ENCODE results near the gene PEX10. TPM values are rescaled to one million over a fixed set of nuclear protein-coding genes. Genes with fewer than 3 reads are reported as not detected.

PEX10 gene
- total RNA-seq, 2 donors from 2014 or later = 35.6 TPM

GRCh38 chr1:2396476-2396875 lies 15.9 kb downstream of the PEX10 start:
- Histone ChIP-seq H3K9ac (ENCODE audit: extremely low read depth, low read length, poor library complexity, severe bottlenecking) (no peak overlapping the region), H3K27ac (ENCODE audit: low read depth, low read length) (no peak overlapping the region), H3K9me3 (ENCODE audit: control insufficient read depth, low read length) (no peaks in the 10 kb centered on the region), H3K27me3 (ENCODE audit: control insufficient read depth, insufficient read depth, low read length, poor library complexity, severe bottlenecking) (no peaks in the 10 kb centered on the region), H3K36me3 (ENCODE audit: control insufficient read depth, insufficient read depth, low read length) (peaks cover 71% of the 10 kb centered on the region), H3K4me1 (ENCODE audit: control insufficient read depth, insufficient read depth, low read length) (peaks cover 6% of the 10 kb centered on the region), H3K4me3 (ENCODE audit: low read length) (no peak overlapping the region)
- Mint-ChIP-seq H3K27me3 (ENCODE audit: insufficient read depth) (no peaks in the 10 kb centered on the region), H3K9me3 (no peaks in the 10 kb centered on the region), H3K4me1 (peaks cover 9% of the 10 kb centered on the region), H3K27ac (no peak overlapping the region), H3K36me3 (ENCODE audit: low read depth) (peaks cover 57% of the 10 kb centered on the region), H3K4me3 (no peak overlapping the region)
- DNase-seq = no peak
- 98 to 100% methylated on average over 2 to 5 of the region's 5 CpGs for WGBS, 2 experiments (ENCODE audit: insufficient coverage in 1 of 2, insufficient read length in 1 of 2)
- no peak for TF ChIP-seq CTCF (conservative IDR thresholded peaks at IDR 0.05)

- Mint-ChIP-seq H3K4me1 (peaks cover 9% of the 10 kb centered on the region), H3K36me3 (ENCODE audit: low read depth) (peaks cover 55% of the 10 kb centered on the region), H3K27ac (no peak overlapping the region), H3K4me3 (no peak overlapping the region), H3K27me3 (ENCODE audit: insufficient read depth) (no peaks in the 10 kb centered on the region), H3K9me3 (no peaks in the 10 kb centered on the region)
- WGBS, 2 experiments (ENCODE audit: insufficient coverage in 1 of 2, insufficient read length in 1 of 2) = 88 to 92% methylated on average over 11 to 16 of the region's 17 CpGs
- no peak for TF ChIP-seq CTCF (conservative IDR thresholded peaks at IDR 0.05)
- Histone ChIP-seq H3K27ac (ENCODE audit: low read depth, low read length) (no peak overlapping the region), H3K9ac (ENCODE audit: extremely low read depth, low read length, poor library complexity, severe bottlenecking) (no peak overlapping the region), H3K27me3 (ENCODE audit: control insufficient read depth, insufficient read depth, low read length, poor library complexity, severe bottlenecking) (no peaks in the 10 kb centered on the region), H3K4me3 (ENCODE audit: low read length) (no peak overlapping the region), H3K4me1 (ENCODE audit: control insufficient read depth, insufficient read depth, low read length) (peaks cover 6% of the 10 kb centered on the region), H3K36me3 (ENCODE audit: control insufficient read depth, insufficient read depth, low read length) (peaks cover 71% of the 10 kb centered on the region), H3K9me3 (ENCODE audit: control insufficient read depth, low read length) (no peaks in the 10 kb centered on the region)
- DNase-seq = no peak
These were observed 16.3 kb downstream of the PEX10 start for GRCh38 chr1:2396059-2396458.

GRCh38 chr1:2395245-2395644 lies 17.1 kb downstream of the PEX10 start:
- Mint-ChIP-seq H3K4me1 (peaks cover 9% of the 10 kb centered on the region), H3K4me3 (no peak overlapping the region), H3K36me3 (ENCODE audit: low read depth) (peaks cover 49% of the 10 kb centered on the region), H3K27me3 (ENCODE audit: insufficient read depth) (no peaks in the 10 kb centered on the region), H3K9me3 (no peaks in the 10 kb centered on the region), H3K27ac (no peak overlapping the region)
- H3K4me1 ChIP-seq (ENCODE audit: control insufficient read depth, insufficient read depth, low read length) = peaks cover 6% of the 10 kb centered on the region
- no peak overlapping the region for H3K27ac ChIP-seq (ENCODE audit: low read depth, low read length)
- no peak overlapping the region for H3K9ac ChIP-seq (ENCODE audit: extremely low read depth, low read length, poor library complexity, severe bottlenecking)
- H3K27me3 ChIP-seq (ENCODE audit: control insufficient read depth, insufficient read depth, low read length, poor library complexity, severe bottlenecking) = no peaks in the 10 kb centered on the region
- H3K36me3 ChIP-seq (ENCODE audit: control insufficient read depth, insufficient read depth, low read length) = peaks cover 64% of the 10 kb centered on the region
- WGBS, 2 experiments (ENCODE audit: insufficient coverage in 1 of 2, insufficient read length in 1 of 2) = 92 to 97% methylated on average over 9 to 10 of the region's 10 CpGs
- TF ChIP-seq CTCF (conservative IDR thresholded peaks at IDR 0.05) = no peak
- no peak overlapping the region for H3K4me3 ChIP-seq (ENCODE audit: low read length)
- no peaks in the 10 kb centered on the region for H3K9me3 ChIP-seq (ENCODE audit: control insufficient read depth, low read length)
- no peak for DNase-seq
